ENCODE results near the gene TFIP11.

- TF ChIP-seq CTCF (IDR thresholded peaks at IDR 0.05): no peak
- TF ChIP-seq SIN3A (IDR thresholded peaks at IDR 0.05; ENCODE audit: borderline replicate concordance, insufficient read depth, low read depth, low read length): no peak
- no peak for TF ChIP-seq POLR2AphosphoS5 (IDR thresholded peaks at IDR 0.05; ENCODE audit: low read depth, low read length)
Measured at GRCh38 chr22:26484360-26484706, 27.9 kb downstream of the TFIP11 start.
